Suppressor macrophage treated with lipopolysaccharide for 1 hour (primary cell): Measurements from ENCODE around the gene PRMT9.

Source experiments
- DNase-seq, 3 donors: peaks; one replicate each; pipeline ENCODE4 v3.0.0-alpha.2; 2020 to 2022

PRMT9 gene

DNA sequence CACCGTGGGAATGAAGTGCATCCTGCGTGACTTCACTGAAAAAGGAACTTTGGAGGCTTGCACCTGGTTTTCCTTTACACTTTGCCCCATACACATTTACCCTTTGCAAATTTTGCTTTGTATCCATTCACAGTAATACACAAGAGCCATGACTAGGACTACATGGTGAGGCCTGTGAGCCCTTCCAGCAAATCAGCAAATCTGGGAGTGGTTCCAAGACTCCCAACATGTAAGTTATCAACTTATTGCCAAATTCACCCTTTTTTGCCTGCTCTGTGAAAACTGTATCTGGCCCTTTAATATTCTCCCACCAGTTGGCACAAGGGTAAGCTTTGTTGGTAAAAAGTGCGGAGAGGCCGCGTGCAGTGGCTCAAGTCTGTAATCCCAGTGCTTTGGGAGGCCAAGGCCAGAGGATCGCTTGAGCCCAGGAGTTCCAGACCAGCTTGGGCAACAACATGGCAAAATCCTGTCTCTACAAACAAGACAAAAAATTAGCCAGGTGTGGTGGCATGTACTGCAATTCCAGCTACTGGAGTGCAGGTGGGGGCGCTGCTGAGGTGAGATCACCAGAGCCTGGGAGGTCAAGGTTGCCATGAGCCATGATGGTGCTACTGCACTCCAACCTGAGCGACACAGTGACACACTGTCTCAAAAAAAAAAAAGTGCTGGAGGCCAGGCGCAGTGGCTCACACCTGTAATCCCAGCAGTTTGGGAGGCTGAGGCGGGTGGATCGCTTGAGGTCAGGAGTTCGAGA, 5.0 kb downstream of the PRMT9 start:
- DNase-seq: no peak

DNA sequence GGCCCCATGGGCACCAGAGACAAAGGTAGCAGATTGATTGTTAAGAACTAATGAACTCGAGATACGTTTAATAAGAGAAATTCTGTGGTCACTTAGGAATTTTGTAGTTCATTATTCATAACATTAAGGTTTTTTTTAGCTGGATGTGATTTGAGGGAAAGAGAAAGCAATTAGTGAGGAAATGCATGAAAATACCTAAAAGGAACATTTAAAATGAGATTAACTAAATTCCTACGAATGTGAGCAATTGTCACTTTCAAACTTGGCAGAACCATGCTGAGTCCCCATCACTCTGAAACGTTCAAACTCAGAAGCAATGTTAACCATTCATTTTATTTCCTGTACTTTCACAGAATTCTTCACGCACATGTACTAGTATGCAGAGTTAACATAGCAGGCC, 5.9 kb downstream of the PRMT9 start:
- no peak for DNase-seq

DNA sequence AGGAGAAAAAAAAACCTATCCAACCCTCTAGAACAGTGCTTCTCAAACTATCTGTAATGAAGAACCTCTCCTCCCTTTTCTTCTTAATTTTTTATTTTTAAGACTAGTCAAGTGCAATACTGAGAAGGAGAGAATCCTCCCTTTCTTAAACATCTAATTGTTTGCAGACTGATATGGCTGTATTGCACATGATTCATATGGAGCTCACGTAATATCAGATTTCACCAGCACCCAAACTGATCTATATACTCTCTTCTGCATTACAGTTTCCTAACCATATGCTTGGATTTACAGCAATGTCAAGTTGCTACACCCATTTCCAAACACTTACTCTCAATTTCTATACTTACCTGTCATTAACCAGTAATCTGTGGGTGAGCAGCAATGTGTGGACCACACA, 9.5 kb downstream of the PRMT9 start:
- no peak for DNase-seq

DNA sequence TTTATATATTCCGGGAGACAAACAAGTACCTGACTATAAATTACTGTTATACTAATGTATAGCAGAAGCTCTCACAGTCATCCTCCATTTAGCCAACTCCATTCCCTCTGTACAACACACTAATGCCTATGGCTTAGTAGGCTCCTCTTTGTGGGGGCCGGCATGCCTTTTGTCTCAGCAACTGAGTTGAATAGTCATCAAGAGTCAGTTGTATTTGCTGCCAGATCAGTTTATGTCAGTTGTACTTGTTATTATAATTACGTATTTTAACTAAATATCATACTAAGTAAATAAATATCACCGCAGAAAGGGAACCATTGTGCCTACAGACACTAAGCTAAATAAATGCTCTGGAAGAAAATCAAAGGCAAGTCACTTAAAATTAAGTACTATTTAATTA, 9.9 kb downstream of the PRMT9 start:
- DNase-seq: no peak

DNA sequence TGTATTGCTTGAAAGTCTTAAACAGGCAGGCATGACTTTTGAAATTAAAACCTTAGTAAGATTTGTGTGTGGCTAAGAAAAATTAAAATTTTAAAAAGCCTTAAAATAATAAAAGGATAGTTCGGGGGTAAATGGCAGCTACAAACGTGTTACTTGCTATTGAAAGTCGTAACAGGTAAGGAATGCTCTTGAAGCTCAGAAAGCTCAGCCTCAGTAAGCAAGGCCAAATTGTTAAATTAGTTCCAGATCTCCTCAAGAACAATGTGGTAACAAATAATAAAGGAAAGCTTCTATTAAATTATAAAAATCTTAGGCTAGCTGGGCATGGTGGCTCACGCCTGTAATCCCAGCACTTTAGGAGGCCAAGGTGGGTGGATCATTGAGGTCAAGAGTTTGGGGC, 25.5 kb downstream of the PRMT9 start:
- no peak for DNase-seq

DNA sequence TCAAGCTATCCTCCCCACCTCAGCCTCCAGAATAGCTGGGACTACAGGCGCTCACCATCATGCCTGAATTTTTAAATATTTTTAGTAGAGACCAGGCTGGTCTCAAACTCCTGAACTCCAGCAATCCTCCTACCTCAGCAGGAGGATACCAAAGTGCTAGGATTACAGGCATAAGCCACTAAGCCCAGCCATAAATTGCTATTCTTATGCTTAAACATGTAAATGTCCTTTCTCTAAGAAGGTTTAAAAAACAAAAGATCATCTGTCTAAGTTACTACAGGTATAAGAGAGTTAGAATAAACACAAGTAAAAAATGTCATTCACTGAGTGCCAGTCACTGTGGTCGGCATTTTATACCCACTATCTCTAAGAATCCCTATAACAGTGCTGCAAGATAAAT, 28.3 kb downstream of the PRMT9 start:
- DNase-seq: no peak

DNA sequence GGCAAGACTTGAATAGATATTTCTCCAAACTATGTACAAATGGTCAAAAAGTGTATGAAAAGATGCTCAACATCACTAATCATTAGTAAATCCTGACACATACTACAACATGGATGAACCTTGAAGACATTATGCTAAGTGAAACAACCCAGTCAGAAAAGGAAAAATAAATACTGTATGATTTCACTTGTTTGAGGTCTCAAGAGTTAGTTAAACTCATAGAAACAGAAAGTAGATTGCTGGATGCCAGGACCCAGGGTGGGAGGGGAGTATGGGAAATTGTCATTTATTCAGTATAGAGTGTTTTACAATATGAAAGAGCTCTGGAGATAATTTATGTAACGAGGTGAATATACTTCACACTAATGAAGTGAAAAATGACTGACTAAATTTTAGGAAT, 32.4 kb downstream of the PRMT9 start:
- no peak for DNase-seq

DNA sequence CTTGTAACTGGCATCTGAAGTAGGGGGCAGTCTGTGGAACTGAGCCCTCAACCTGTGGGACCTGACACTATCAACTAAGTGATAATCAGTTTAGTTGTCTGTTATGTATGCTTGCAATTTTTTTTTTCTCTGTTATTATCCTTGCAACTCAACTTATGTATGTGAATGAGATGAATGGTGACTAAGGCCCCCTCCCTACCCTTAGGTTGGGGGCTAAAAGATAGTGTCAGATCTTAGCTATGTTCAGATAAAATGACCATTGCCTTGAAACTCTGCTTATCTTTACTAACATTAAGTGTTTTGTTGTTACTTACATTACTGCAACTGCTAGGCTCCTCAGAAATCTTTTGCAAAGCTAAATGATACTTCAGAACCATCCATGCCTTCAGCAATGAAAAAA, 35.3 kb downstream of the PRMT9 start:
- DNase-seq: no peak

DNA sequence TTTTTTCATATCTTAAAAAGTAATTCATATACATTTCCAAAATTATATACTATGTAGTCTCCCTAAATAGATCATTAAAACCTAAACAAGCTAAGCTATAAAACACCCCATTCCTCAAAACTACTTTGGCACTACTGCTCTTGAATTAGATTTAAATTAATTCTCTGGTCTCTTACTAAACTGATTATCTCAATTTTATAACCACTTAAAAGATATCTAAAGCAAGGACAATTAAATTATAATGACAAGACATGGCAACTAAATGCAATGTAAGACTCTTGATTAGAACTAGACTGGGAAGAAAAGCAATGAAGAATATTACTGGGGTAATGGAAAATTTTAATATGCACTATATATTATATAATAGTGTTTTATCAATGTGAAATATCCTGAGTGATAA, 38.9 kb downstream of the PRMT9 start:
- DNase-seq: no peak

DNA sequence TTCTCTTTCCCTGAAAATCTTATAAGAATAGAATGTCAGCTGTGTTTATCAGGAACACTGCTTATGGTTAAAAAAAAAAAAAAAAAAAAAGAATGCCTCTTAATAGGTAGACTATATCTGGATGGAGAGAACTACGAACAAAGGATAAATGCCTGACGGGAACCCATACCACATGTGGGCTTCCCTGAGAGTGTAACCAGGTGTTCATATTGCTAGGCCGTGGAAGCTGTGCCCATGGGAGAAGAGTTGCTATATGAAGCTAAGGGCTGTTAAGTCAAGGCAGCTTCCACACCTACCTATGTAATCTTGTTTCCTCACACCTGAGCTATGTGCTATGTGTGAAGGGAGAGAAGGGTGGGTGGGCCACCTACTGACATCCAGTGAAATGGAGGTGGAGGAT, 39.5 kb downstream of the PRMT9 start:
- no peak for DNase-seq

DNA sequence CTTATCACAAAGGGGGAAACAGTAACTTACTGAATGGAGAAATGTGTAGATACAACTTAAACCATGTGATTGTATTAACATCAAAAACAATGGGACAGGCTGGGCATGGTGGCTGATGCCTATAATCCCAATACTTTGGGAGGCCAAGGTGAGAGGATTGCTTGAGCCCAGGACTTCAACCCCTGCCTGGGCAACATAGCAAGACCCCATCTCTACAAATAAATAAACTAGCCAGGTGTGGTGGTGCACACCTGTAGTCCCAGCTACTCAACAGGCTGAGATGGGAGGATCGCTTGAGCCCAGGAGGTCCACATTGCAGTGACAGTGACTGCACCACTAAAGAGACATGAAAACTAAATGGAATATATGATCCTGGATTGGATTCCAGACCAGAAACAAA, 40.3 kb downstream of the PRMT9 start:
- DNase-seq: no peak

DNA sequence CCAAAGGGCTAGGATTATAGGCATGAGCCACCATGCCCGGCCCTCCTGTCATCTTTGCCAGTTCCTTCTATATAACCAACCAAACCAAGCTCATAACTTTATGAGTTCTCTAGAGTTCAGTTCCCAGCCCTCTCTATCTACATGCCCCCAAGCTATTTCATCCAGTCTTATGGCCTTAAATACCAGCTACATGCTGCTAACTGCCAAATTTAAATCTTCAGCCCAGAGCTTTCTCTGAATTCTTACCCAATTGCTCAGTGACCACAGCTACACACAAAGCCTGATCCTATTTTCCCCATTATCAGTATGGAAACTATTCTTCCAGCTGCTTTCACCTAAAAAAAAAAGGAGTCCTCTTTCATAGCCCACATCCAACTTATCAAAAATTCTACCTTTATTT, 43.6 kb downstream of the PRMT9 start:
- DNase-seq: no peak

DNA sequence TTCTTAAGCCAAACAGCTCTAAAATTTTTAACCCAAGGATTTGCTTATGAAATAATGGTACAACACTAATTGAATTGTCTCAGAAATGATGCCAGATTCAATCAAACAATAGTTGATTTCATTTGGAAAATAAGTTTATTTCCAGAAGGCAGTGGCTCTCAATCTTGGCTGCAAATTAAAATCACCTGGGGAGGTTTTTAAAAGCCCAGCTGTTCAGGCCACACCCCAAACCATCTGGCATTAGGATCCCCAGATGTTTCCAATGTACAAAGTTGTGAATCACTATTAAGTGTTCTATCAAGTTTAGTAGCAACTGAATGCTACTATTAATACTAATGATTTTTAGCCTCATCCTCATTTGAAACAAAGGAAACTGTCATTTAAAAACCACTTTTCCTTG, 44.6 kb downstream of the PRMT9 start:
- DNase-seq: no peak

DNA sequence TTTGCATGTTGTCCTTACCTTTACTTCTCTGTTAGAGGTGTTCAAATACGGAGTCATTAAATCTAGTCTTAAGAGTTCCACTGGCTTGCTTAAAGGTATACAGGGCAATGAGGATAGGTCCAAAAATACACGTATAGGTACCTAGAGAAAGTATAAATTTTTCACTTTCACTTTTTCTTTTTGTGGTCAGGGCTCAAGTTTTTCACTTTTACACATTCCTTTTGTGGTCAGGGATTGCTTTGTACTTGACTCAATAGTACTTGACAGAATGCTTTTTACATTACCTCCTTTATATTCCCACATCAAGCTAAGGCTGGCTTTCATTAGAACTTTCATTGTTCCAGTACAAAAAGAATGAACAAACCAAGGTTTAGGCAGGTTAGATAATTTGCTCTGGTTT, 45.0 kb downstream of the PRMT9 start:
- no peak for DNase-seq

DNA sequence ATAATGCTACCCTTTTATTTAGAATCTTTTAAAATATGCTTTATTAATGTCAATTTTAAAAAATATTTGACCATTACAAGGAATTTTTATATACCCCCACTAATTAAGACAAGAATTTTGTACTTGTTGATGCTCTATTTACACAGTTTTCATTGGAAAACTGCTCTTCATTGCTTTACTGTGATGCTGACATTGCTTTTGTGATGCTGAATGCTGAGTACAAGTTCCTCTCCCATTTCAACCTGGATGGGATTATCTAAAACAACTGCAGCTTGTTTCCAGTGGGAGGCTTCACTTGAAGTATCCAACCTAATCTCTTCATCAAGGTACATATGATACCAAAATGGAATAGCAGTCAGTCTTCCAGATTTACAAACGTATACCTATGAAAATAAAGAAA, 45.6 kb downstream of the PRMT9 start:
- no peak for DNase-seq

DNA sequence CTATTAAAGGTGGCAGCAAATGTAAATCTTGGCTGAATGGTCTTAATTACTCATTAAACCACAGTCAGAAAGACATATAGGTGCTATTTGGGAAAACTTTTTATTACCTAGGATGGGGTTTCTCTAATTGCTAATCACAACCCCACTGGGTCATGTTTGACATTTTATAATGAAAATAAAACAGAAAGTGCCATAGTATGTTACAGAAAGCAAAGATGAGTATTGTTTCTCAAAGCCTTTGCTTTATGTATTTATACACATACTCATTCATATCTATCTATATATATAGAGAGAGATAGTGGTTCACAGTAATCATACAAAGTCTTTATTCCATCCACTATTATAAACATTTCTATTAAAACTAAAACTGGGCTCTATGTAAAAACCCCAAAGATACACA, 48.6 kb downstream of the PRMT9 start:
- no peak for DNase-seq

DNA sequence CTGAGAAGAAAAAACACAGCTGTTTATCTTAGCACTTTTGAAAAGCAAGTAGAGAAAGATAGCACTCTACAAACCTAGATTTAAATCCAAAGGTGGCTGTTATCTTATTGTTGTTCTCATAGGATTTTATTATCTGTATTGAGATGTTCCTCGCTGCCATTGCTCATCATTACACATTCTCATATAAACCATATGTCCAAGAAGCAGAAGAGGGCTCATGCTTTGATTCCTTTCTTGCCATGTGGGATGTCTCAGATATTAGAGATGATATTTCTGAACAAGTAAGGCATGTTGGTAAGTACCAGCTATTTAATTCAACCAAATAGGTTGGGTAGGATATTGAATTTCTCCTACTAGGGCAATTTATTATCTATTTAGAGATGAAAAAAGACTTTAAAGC, 50.3 kb downstream of the PRMT9 start:
- no peak for DNase-seq

DNA sequence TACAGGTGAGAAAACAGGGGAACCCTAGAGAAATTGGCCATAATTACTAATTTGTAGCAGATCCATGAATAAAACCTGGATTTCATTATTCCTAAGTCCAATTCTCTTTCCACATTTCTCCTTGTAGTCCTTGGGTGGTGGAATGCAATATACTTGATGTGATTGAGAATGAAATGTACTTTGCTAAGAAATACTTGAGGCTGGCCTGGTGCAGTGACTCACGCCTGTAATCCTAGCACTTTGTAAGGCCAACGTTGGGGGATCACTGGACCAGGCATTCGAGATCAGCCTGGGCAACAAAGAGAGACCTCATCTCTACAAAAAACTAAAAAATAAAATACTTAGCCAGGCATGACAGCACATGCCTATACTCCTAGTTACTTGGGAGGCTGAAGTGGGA, 50.9 kb downstream of the PRMT9 start:
- DNase-seq: no peak

DNA sequence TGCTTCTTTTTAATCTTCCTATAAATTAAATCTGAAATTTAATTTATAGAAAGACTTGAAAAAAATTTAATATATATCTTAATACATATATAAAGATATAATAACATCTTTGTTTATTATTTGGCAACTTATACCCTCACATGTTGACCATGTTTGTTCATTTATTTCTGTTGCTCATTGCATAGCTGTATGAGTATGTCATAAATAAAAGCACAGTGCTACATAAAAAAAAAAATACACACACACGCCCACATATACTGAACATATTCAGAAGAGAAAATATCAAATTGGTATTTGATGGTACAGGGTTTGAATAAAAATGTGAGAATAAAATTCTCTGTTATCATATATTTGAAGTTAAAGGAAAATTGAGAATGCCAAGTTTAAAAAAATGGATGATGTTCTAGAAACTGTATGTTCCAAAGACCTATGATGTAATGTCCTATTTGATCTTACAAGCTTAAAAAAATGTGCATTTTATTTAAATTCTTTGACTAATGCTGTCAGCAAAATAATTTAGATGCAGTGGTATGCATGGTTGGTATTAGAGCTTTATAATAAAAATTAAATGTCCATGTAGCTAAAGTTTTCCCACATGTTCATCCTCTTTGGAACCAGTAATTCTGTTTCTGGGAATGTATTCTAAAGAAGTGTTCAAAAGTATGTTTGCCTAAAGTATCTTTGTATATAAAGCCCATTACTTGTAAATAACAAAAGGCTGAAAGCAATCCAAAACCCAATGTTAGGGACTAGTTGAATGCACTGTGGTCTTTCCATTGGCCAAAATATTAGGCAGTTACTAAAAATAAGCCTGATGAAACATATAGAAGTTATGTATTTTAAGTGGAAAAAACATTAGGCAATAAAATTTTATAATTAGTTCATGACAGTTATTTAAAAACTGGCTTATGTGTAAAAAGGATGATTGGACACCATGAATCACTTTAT, 53.9 kb downstream of the PRMT9 start:
- no peak for DNase-seq

DNA sequence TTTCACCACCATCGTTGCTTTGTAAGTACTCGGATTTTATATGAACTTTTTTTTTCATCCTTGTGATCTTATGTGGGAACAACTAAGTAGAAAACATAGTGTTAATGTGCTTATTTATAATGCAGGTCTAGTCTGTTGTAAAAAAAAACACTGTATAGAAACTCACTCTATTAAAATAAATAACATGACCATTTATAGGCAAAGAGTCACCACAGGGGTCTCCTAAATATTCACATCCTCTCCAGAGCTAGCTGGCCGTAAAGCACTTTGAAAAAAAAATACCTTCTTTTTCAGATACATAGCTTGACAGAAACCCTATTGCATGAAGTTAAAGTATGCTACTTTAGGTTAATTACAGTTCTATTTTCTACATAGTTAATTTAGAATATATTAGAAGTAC, 55.5 kb downstream of the PRMT9 start:
- no peak for DNase-seq

DNA sequence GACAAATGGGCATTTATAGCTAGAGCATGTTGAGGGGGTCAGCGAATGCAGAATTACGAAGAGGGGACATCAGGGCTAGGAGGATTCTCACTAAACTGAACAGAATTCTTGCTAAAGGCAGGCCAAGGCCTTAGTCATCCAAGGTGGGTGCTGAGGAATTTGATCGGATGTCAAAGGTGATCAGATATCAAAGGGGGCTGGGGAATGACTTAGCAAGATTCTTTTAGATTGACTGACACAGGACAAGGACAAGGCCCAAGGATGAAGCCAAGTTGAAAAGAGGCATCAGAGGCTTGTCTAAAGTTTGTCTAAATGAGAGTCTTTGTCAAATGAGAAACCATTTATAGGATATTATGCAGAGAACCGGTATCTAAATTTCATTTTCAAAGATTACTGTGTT, 57.1 kb downstream of the PRMT9 start:
- no peak for DNase-seq

DNA sequence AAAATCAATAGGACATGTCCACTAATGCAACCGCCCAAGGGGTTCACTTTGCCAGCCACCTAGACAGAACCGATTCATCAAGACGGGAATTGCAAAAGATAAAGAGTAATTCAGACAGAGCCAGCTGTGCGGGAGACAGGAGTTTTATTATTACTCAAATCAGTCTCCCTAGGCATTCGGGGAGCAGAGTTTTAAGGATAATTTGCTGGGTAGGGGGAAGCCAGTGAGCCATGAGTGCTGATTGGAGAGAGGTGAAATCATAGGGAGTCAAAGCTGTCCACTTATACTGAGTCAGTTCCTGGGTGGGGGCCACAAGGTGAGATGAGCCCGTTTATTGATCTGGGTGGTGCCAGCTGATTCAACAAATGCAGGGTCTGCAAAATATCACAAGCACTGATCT, 58.2 kb downstream of the PRMT9 start:
- no peak for DNase-seq

DNA sequence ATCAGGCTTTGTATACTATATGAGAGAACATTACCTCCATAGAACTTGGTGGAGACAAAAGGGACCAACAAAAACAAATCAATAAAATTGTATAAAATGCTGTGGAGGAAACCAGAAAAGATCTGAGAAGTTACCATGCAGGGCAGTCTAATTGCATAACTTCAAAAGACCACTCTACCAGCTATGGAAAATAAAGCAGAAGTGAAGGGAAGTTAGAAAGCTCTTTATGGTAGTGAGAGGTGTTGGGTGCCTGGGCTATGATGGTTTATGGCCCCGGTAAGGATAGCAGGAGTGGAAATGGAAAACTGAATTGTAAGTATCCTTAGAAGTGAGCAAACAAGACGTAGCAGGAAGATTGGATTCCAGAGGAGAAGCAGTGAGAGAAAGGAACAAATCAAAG, 63.6 kb downstream of the PRMT9 start:
- DNase-seq: no peak
